ENCODE data around the gene MAPT.

- TF ChIP-seq CTCF (conservative IDR thresholded peaks at IDR 0.05; ENCODE audit: low read depth, low read length): no peak
- TF ChIP-seq EZH2 (IDR thresholded peaks at IDR 0.05; ENCODE audit: low read length, unreplicated experiment): no peak
These were observed 41.6 kb downstream of the MAPT start for GRCh38 chr17:45935710-45936509.

Data from PC-3 (cell line).